K562 (cell line): Measurements from ENCODE around the gene NME7. TPM values are rescaled to one million over a fixed set of nuclear protein-coding genes. Genes with fewer than 3 reads are reported as not detected.

ENCODE experiments used
- FOXP1 ChIP-seq: sonication (generic); formaldehyde crosslinking; IDR thresholded peaks from 2 replicates; pipeline ENCODE4 v1.8.0; 2022; ENCODE audit warnings: mild to moderate bottlenecking, missing genetic modification reagents
- JUN ChIP-seq, 2 experiments: sonication (generic) in 1 of 2; formaldehyde crosslinking in 1 of 2; IDR thresholded peaks; 2 replicates each; pipeline versions ENCODE4 v1.6.1 to v1.8.0; 2012 to 2022; ENCODE audit warnings: borderline replicate concordance in 2 of 2, mild to moderate bottlenecking in 2 of 2, improper control_type of control experiment in 1 of 2, low read depth in 1 of 2, low read length in 1 of 2, missing genetic modification reagents in 1 of 2
- MAFG ChIP-seq: fragments of 450-650 bp; conservative IDR thresholded peaks from 2 replicates; pipeline ENCODE4 v1.6.1; 2016; ENCODE audit warnings: missing genetic modification characterization, missing compliant biosample characterization
- polyA plus RNA-seq, 8 experiments: library from polyadenylated mRNA; depleted of rRNA in 4 of 8; stranded (reverse) in 5 of 8; unstranded in 3 of 8; fragments of >200 nt; fragmentation: Nextera tagmentation in 2 of 8; fragmentation: Illumina TruSeq in 1 of 8; extraction: Ambion mirVana in 2 of 8; extraction: Trizol in 1 of 8; gene quantifications; 2 replicates each; pipeline versions ENCODE4 v1.2.1 to v1.2.3, GENCODE V29; 2011 to 2014; ENCODE audit warnings: inconsistent platforms in 1 of 8, missing spikeins in 1 of 8
- total RNA-seq, 7 experiments: library from RNA; depleted of rRNA in 6 of 7; stranded (reverse); fragments of >200 nt in 6 of 7; fragmentation: Illumina TruSeq in 2 of 7; extraction: Trizol in 2 of 7; gene quantifications; 2 replicates each; pipeline versions ENCODE4 v1.2.1 to v1.2.3, GENCODE V29; 2011 to 2021; ENCODE audit warnings: low replicate concordance in 1 of 7
- TF ChIP-seq, protein P1 (sequence below): sonication (generic); formaldehyde crosslinking; IDR thresholded peaks from 2 replicates; pipeline ENCODE4 v1.8.1; 2023; ENCODE audit warnings: missing genetic modification reagents, mild to moderate bottlenecking, borderline replicate concordance
- TF ChIP-seq, protein P2 (sequence below), 2 experiments: fragments of 450-650 bp; IDR thresholded peaks; 2 replicates each; pipeline ENCODE4 v1.6.1; 2016; ENCODE audit warnings: mild to moderate bottlenecking in 2 of 2, borderline replicate concordance in 1 of 2, low read depth in 1 of 2, moderate library complexity in 1 of 2
- TF ChIP-seq, protein P3 (sequence below), 3 experiments: IDR thresholded peaks in 2 of 3; conservative IDR thresholded peaks in 1 of 3; 2 replicates each; pipeline ENCODE4 v1.5.1; 2011 to 2012; ENCODE audit warnings: low read length in 3 of 3, mild to moderate bottlenecking in 3 of 3, control low read depth in 2 of 3, improper control_type of control experiment in 1 of 3, inconsistent platforms in 1 of 3, low read depth in 1 of 3, mixed read lengths in 1 of 3, moderate library complexity in 1 of 3; ENCODE audit not compliant: insufficient read depth in 2 of 3
- TF ChIP-seq, protein P4 (sequence below): fragments of 250-450 bp; sonication (Bioruptor Pico); IDR thresholded peaks from 2 replicates; pipeline ENCODE4 v1.5.0; 2020; ENCODE audit warnings: mild to moderate bottlenecking

NME7 gene
- total and polyA plus RNA-seq, 9 of the 15 experiments (the other 6 are each of a cell fraction or from before 2014, with no cell fraction given): 7.9 to 43.2 (median 23.9) TPM

DNA sequence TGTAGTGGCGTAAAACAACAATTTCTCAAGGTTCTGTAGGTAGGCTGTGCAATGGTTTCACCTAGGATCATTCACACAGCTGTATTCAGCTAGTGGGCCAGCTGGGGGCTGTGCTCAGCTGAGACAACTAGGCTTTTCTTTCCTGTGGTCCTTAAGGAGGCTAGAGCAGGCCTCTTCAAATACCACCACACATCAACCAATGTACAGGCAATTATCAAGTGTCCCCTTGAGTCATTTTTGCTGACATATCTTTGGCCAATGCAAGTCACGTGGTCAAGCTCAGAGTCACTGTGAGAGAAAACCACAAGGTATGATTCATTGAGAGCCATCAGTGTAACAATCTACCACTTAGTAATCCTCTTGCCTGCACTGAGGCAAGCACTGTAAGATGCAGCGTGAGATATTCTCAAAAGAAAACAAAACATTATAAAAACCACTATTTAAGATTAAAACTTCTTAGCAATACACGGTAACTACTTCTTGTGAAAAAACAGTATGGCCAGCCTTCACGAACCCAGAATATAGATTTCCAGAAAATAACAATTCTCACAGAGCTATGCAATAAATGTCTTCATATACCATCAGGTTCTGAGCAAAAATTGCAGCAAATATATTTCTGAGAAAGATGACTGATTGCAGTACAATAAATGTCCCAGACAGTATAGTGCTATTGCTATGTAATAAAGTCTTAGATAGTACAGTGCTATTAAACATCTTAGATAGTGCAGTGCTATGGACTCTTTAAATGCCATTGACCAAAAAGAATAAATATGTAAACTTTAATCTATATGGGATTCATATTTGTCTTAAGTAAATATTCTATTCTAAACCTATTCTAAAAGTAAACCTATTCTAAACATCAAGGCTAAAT, 55.3 kb downstream of the NME7 start (continued):
- TF ChIP-seq, protein P1, sequence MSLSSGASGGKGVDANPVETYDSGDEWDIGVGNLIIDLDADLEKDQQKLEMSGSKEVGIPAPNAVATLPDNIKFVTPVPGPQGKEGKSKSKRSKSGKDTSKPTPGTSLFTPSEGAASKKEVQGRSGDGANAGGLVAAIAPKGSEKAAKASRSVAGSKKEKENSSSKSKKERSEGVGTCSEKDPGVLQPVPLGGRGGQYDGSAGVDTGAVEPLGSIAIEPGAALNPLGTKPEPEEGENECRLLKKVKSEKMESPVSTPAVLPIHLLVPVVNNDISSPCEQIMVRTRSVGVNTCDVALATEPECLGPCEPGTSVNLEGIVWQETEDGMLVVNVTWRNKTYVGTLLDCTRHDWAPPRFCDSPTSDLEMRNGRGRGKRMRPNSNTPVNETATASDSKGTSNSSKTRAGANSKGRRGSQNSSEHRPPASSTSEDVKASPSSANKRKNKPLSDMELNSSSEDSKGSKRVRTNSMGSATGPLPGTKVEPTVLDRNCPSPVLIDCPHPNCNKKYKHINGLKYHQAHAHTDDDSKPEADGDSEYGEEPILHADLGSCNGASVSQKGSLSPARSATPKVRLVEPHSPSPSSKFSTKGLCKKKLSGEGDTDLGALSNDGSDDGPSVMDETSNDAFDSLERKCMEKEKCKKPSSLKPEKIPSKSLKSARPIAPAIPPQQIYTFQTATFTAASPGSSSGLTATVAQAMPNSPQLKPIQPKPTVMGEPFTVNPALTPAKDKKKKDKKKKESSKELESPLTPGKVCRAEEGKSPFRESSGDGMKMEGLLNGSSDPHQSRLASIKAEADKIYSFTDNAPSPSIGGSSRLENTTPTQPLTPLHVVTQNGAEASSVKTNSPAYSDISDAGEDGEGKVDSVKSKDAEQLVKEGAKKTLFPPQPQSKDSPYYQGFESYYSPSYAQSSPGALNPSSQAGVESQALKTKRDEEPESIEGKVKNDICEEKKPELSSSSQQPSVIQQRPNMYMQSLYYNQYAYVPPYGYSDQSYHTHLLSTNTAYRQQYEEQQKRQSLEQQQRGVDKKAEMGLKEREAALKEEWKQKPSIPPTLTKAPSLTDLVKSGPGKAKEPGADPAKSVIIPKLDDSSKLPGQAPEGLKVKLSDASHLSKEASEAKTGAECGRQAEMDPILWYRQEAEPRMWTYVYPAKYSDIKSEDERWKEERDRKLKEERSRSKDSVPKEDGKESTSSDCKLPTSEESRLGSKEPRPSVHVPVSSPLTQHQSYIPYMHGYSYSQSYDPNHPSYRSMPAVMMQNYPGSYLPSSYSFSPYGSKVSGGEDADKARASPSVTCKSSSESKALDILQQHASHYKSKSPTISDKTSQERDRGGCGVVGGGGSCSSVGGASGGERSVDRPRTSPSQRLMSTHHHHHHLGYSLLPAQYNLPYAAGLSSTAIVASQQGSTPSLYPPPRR (CRISPR knock-in tag): no peak
- TF ChIP-seq, protein P2, sequence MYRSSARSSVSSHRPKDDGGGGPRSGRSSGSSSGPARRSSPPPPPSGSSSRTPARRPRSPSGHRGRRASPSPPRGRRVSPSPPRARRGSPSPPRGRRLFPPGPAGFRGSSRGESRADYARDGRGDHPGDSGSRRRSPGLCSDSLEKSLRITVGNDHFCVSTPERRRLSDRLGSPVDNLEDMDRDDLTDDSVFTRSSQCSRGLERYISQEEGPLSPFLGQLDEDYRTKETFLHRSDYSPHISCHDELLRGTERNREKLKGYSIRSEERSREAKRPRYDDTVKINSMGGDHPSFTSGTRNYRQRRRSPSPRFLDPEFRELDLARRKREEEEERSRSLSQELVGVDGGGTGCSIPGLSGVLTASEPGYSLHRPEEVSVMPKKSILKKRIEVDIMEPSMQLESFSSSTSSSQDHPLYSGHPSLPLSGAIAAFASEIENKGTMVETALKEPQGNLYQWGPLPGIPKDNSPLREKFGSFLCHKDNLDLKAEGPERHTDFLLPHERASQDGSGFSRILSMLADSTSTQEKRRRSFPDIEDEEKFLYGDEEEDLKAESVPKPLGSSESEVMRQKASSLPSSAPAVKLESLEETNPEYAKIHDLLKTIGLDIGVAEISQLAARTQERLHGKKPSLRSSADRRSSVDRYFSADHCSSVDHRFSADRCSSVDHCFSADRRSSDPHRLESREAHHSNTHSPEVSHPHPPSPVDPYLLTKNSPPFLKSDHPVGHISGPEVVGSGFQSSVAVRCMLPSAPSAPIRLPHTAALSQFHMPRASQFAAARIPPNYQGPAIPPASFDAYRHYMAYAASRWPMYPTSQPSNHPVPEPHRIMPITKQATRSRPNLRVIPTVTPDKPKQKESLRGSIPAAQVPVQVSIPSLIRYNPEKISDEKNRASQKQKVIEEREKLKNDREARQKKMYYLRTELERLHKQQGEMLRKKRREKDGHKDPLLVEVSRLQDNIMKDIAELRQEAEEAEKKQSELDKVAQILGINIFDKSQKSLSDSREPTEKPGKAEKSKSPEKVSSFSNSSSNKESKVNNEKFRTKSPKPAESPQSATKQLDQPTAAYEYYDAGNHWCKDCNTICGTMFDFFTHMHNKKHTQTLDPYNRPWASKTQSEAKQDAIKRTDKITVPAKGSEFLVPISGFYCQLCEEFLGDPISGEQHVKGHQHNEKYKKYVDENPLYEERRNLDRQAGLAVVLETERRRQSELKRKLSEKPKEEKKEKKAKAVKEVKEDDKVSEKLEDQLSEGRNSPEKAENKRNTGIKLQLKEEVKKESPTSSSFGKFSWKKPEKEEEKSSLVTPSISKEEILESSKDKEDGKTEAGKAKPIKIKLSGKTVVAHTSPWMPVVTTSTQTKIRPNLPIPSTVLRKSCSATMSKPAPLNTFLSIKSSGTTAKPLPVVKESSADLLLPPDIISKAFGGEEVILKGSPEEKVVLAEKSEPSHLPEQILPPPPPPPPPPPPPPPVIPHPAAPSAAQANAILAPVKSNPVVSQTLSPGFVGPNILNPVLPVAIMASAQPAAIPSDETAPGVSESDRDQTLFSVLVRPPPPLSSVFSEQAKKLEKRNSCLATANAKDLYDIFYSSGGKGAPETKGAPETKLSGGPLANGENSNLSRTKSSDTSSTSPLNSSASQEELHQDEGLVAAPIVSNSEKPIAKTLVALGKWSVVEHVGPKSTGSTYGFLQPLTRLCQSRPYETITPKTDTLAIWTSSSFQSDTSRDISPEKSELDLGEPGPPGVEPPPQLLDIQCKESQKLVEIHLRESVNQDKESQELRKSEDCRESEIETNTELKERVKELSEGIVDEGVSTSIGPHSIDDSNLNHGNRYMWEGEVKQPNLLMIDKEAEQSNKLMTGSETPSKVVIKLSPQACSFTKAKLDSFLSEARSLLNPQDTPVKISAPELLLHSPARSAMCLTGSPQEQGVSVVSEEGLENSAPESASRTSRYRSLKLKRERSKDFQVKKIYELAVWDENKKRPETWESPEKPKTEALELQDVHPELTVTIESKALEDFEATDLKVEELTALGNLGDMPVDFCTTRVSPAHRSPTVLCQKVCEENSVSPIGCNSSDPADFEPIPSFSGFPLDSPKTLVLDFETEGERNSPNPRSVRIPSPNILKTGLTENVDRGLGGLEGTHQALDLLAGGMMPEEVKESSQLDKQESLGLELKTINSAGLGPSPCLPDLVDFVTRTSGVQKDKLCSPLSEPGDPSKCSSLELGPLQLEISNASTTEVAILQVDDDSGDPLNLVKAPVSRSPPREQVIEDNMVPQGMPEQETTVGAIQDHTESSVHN (IDR thresholded peaks at IDR 0.05; ENCODE audit: borderline replicate concordance in 1 of 2, low read depth in 1 of 2): peak in 1 of 2 experiments; percentile 79; a peak in 1 of 4 replicates
- TF ChIP-seq JUN (IDR thresholded peaks at IDR 0.05; ENCODE audit: borderline replicate concordance, low read depth, low read length): peak; percentile 93
- TF ChIP-seq JUN (CRISPR knock-in tag; IDR thresholded peaks at IDR 0.05; ENCODE audit: borderline replicate concordance): no peak
- TF ChIP-seq FOXP1: no peak
- TF ChIP-seq, protein P3, sequence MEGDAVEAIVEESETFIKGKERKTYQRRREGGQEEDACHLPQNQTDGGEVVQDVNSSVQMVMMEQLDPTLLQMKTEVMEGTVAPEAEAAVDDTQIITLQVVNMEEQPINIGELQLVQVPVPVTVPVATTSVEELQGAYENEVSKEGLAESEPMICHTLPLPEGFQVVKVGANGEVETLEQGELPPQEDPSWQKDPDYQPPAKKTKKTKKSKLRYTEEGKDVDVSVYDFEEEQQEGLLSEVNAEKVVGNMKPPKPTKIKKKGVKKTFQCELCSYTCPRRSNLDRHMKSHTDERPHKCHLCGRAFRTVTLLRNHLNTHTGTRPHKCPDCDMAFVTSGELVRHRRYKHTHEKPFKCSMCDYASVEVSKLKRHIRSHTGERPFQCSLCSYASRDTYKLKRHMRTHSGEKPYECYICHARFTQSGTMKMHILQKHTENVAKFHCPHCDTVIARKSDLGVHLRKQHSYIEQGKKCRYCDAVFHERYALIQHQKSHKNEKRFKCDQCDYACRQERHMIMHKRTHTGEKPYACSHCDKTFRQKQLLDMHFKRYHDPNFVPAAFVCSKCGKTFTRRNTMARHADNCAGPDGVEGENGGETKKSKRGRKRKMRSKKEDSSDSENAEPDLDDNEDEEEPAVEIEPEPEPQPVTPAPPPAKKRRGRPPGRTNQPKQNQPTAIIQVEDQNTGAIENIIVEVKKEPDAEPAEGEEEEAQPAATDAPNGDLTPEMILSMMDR (IDR thresholded peaks at IDR 0.05 in 2 of 3, conservative IDR thresholded peaks at IDR 0.05 in 1 of 3; ENCODE audit: insufficient read depth in 2 of 3, low read depth in 1 of 3, low read length in 3 of 3): no peak
- TF ChIP-seq, protein P4, sequence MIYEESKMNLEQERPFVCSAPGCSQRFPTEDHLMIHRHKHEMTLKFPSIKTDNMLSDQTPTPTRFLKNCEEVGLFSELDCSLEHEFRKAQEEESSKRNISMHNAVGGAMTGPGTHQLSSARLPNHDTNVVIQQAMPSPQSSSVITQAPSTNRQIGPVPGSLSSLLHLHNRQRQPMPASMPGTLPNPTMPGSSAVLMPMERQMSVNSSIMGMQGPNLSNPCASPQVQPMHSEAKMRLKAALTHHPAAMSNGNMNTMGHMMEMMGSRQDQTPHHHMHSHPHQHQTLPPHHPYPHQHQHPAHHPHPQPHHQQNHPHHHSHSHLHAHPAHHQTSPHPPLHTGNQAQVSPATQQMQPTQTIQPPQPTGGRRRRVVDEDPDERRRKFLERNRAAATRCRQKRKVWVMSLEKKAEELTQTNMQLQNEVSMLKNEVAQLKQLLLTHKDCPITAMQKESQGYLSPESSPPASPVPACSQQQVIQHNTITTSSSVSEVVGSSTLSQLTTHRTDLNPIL (CRISPR knock-in tag): no peak
- TF ChIP-seq MAFG (tag): peak; percentile 91
